ENCODE results near the gene KRT78. TPM values are rescaled to one million over a fixed set of nuclear protein-coding genes. Genes with fewer than 3 reads are reported as not detected.

Gene KRT78
- polyA plus RNA-seq, 2 of the 4 experiments (the other 2 are of a cell fraction) = 0.09 to 0.12 TPM

DNA sequence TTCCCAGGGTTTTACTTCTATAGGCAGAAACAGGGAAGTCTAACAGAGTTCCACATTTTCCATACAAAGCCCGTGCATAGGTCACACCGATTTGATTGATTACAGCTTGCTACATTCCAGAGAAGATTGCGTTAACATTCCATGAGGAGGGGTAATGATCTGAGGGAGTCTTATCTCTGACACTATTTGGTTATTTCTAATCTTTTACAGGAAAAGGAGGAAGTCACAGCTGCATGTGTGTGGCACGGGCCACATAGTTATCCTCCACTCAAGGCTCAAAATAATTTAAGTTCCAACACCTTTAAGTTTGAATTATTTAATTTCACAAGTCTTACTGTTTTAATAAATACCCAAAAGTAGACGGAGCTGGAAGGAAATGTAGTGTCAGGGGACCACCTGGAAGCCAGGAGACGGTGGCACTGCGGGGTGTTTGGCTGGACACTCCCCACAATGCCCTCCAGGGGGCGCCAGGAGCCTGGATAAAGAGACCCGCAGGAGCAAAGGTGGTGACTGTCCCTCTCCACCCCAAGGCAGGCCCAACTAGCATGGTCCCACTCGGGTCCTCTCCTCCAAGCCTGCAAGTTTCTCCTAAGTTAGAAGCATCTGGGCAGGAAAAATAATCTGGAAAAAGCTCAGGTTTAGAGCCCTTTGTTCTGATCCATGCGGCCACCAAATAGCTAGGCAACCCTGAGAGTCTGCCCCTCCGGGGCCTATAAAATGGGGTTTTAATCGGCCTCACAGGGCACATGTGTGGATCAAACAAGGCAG lies 35.9 kb upstream of the KRT78 start (continued):
- no peak for TF ChIP-seq HMGXB4 (CRISPR knock-in tag; IDR thresholded peaks at IDR 0.05; ENCODE audit: borderline replicate concordance)
- TF ChIP-seq, protein P1, sequence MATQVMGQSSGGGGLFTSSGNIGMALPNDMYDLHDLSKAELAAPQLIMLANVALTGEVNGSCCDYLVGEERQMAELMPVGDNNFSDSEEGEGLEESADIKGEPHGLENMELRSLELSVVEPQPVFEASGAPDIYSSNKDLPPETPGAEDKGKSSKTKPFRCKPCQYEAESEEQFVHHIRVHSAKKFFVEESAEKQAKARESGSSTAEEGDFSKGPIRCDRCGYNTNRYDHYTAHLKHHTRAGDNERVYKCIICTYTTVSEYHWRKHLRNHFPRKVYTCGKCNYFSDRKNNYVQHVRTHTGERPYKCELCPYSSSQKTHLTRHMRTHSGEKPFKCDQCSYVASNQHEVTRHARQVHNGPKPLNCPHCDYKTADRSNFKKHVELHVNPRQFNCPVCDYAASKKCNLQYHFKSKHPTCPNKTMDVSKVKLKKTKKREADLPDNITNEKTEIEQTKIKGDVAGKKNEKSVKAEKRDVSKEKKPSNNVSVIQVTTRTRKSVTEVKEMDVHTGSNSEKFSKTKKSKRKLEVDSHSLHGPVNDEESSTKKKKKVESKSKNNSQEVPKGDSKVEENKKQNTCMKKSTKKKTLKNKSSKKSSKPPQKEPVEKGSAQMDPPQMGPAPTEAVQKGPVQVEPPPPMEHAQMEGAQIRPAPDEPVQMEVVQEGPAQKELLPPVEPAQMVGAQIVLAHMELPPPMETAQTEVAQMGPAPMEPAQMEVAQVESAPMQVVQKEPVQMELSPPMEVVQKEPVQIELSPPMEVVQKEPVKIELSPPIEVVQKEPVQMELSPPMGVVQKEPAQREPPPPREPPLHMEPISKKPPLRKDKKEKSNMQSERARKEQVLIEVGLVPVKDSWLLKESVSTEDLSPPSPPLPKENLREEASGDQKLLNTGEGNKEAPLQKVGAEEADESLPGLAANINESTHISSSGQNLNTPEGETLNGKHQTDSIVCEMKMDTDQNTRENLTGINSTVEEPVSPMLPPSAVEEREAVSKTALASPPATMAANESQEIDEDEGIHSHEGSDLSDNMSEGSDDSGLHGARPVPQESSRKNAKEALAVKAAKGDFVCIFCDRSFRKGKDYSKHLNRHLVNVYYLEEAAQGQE (IDR thresholded peaks at IDR 0.05) = no peak
- TF ChIP-seq, protein P2, sequence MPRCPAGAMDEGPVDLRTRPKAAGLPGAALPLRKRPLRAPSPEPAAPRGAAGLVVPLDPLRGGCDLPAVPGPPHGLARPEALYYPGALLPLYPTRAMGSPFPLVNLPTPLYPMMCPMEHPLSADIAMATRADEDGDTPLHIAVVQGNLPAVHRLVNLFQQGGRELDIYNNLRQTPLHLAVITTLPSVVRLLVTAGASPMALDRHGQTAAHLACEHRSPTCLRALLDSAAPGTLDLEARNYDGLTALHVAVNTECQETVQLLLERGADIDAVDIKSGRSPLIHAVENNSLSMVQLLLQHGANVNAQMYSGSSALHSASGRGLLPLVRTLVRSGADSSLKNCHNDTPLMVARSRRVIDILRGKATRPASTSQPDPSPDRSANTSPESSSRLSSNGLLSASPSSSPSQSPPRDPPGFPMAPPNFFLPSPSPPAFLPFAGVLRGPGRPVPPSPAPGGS (IDR thresholded peaks at IDR 0.05) = no peak
- no peak for TF ChIP-seq ELK1 (IDR thresholded peaks at IDR 0.05; ENCODE audit: low read depth, low read length)
- no peak for TF ChIP-seq NR3C1 (IDR thresholded peaks at IDR 0.05)
- TF ChIP-seq HOXB13 (CRISPR knock-in tag; IDR thresholded peaks at IDR 0.05; ENCODE audit: low read depth) = peak; percentile 43; the same call in 1 of the 2 replicates
- no peak for TF ChIP-seq HEYL (CRISPR knock-in tag; IDR thresholded peaks at IDR 0.05)
- no peak for TF ChIP-seq TP53 (CRISPR knock-in tag; IDR thresholded peaks at IDR 0.05)
- no peak for TF ChIP-seq MAX (IDR thresholded peaks at IDR 0.05)
- TF ChIP-seq GATA3 (IDR thresholded peaks at IDR 0.05; ENCODE audit: borderline replicate concordance) = 0 out of 2 replicates have a peak, but pooled peaks have one; percentile 23
- no peak for TF ChIP-seq HOXA7 (CRISPR knock-in tag; IDR thresholded peaks at IDR 0.05)
- TF ChIP-seq RCOR1 (IDR thresholded peaks at IDR 0.05; ENCODE audit: low read depth, low read length) = no peak
- TF ChIP-seq KDM1A (IDR thresholded peaks at IDR 0.05; ENCODE audit: low read depth) = no peak
- TF ChIP-seq KDM5A (IDR thresholded peaks at IDR 0.05) = no peak
- peak; percentile 68; the same call in 1 of the 2 replicates for TF ChIP-seq POLR2AphosphoS2 (conservative IDR thresholded peaks at IDR 0.05; ENCODE audit: low read length)
- TF ChIP-seq MAFK (IDR thresholded peaks at IDR 0.05; ENCODE audit: partially characterized antibody) = no peak
- no peak for TF ChIP-seq RARB (CRISPR knock-in tag; IDR thresholded peaks at IDR 0.05)
- TF ChIP-seq ATOH8 (CRISPR knock-in tag; IDR thresholded peaks at IDR 0.05; ENCODE audit: low read depth) = no peak
- TF ChIP-seq RFX5 (IDR thresholded peaks at IDR 0.05) = no peak
- no peak for TF ChIP-seq ZC3H11A (IDR thresholded peaks at IDR 0.05)
- TF ChIP-seq CBX8 (IDR thresholded peaks at IDR 0.05) = no peak
- TF ChIP-seq BHLHE40 (IDR thresholded peaks at IDR 0.05; ENCODE audit: low read depth, low read length) = no peak
- no peak for TF ChIP-seq PBX3 (IDR thresholded peaks at IDR 0.05)
- TF ChIP-seq, protein P3, sequence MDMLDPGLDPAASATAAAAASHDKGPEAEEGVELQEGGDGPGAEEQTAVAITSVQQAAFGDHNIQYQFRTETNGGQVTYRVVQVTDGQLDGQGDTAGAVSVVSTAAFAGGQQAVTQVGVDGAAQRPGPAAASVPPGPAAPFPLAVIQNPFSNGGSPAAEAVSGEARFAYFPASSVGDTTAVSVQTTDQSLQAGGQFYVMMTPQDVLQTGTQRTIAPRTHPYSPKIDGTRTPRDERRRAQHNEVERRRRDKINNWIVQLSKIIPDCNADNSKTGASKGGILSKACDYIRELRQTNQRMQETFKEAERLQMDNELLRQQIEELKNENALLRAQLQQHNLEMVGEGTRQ (IDR thresholded peaks at IDR 0.05) = no peak
- TF ChIP-seq HDAC2 (IDR thresholded peaks at IDR 0.05) = no peak
- TF ChIP-seq CBX2 (IDR thresholded peaks at IDR 0.05; ENCODE audit: borderline replicate concordance, low read depth) = no peak
- TF ChIP-seq PHF8 (IDR thresholded peaks at IDR 0.05; ENCODE audit: borderline replicate concordance, low read depth) = no peak
- TF ChIP-seq RAD21 (conservative IDR thresholded peaks at IDR 0.05 in 1 of 2, IDR thresholded peaks at IDR 0.05 in 1 of 2) = peak; percentile 100
- no peak for TF ChIP-seq EHF (CRISPR knock-in tag; IDR thresholded peaks at IDR 0.05)
- no peak for TF ChIP-seq POLR2A (IDR thresholded peaks at IDR 0.05; ENCODE audit: low read length)
- TF ChIP-seq MAZ (IDR thresholded peaks at IDR 0.05; ENCODE audit: borderline replicate concordance, low read depth, low read length) = no peak
- no peak for TF ChIP-seq JUN (IDR thresholded peaks at IDR 0.05)
- TF ChIP-seq CHD2 (IDR thresholded peaks at IDR 0.05; ENCODE audit: low read length, partially characterized antibody) = no peak

All from A549 (cell line).